HUES48 (cell line): ENCODE results near the gene SLC35G3.
"Not testable (repeated sequence)": the region's sequence is repeated elsewhere in the genome, so short reads cannot be mapped to it uniquely, and the experiment has no call there.

ENCODE experiments used
- H3K27ac ChIP-seq: one replicate; pipeline ENCODE4 v1.7.0; 2013; ENCODE audit warnings: low read depth, low read length, inconsistent platforms
- H3K27me3 ChIP-seq: 2 replicates; pipeline ENCODE4 v1.6.1; 2013; ENCODE audit warnings: mild to moderate bottlenecking, low read length; ENCODE audit not compliant: control insufficient read depth, insufficient read depth
- H3K36me3 ChIP-seq: 2 replicates; pipeline ENCODE4 v1.6.1; 2013; ENCODE audit warnings: low read length; ENCODE audit not compliant: control insufficient read depth, insufficient read depth
- H3K4me1 ChIP-seq: 2 replicates; pipeline ENCODE4 v1.6.1; 2013; ENCODE audit warnings: mild to moderate bottlenecking, low read length; ENCODE audit not compliant: control insufficient read depth, insufficient read depth
- H3K4me3 ChIP-seq: 2 replicates; pipeline ENCODE4 v1.5.1; 2013; ENCODE audit warnings: mild to moderate bottlenecking, low read depth, low read length
- H3K9ac ChIP-seq: 2 replicates; pipeline ENCODE4 v1.6.1; 2013; ENCODE audit warnings: mild to moderate bottlenecking, low read depth, low read length, moderate library complexity
- H3K9me3 ChIP-seq: 2 replicates; pipeline ENCODE4 v1.6.1; 2013; ENCODE audit warnings: low read length; ENCODE audit not compliant: control insufficient read depth, insufficient read depth

Gene SLC35G3

GRCh38 chr17:35234315-35234714 is 40.1 kb upstream of the SLC35G3 start:
- not testable (repeated sequence) for H3K27ac ChIP-seq, H3K4me1 ChIP-seq, H3K9me3 ChIP-seq, H3K4me3 ChIP-seq, H3K9ac ChIP-seq, H3K36me3 ChIP-seq, H3K27me3 ChIP-seq

- H3K36me3 ChIP-seq: no peaks in the 10 kb centered on the region
- no peak overlapping the region for H3K4me3 ChIP-seq
- H3K27me3 ChIP-seq: no peaks in the 10 kb centered on the region
- no peak overlapping the region for H3K9ac ChIP-seq
- no peaks in the 10 kb centered on the region for H3K9me3 ChIP-seq
- no peaks in the 10 kb centered on the region for H3K4me1 ChIP-seq
- H3K27ac ChIP-seq: no peak overlapping the region
Observed at GRCh38 chr17:35229638-35230037, 35.4 kb upstream of the SLC35G3 start.

- no peaks in the 10 kb centered on the region for H3K36me3 ChIP-seq
- no peak overlapping the region for H3K4me3 ChIP-seq
- H3K9ac ChIP-seq: no peak overlapping the region
- no peaks in the 10 kb centered on the region for H3K27me3 ChIP-seq
- no peak overlapping the region for H3K27ac ChIP-seq
- no peaks in the 10 kb centered on the region for H3K4me1 ChIP-seq
- H3K9me3 ChIP-seq: 0 out of 2 replicates have a peak, but pooled peaks cover 5% of the 10 kb centered on the region
Observed at GRCh38 chr17:35227546-35227945, 33.4 kb upstream of the SLC35G3 start.

- H3K36me3 ChIP-seq: no peaks in the 10 kb centered on the region
Observed at GRCh38 chr17:35224436-35224835, 30.2 kb upstream of the SLC35G3 start.

GRCh38 chr17:35222452-35222851 is 28.3 kb upstream of the SLC35G3 start:
- H3K9me3 ChIP-seq: 0 out of 2 replicates have a peak, but pooled peaks cover 5% of the 10 kb centered on the region
- no peaks in the 10 kb centered on the region for H3K4me1 ChIP-seq
- no peaks in the 10 kb centered on the region for H3K36me3 ChIP-seq
- H3K9ac ChIP-seq: no peak overlapping the region
- no peaks in the 10 kb centered on the region for H3K27me3 ChIP-seq
- H3K27ac ChIP-seq: no peak overlapping the region
- H3K4me3 ChIP-seq: no peak overlapping the region

More at GRCh38 chr17:35224436-35224835, 30.2 kb upstream of the SLC35G3 start:
- Histone ChIP-seq H3K27ac (no peak overlapping the region), H3K9me3 (0 out of 2 replicates have a peak, but pooled peaks cover 5% of the 10 kb centered on the region), H3K9ac (no peak overlapping the region), H3K4me3 (no peak overlapping the region), H3K27me3 (no peaks in the 10 kb centered on the region), H3K4me1 (no peaks in the 10 kb centered on the region)

- H3K36me3 ChIP-seq: no peaks in the 10 kb centered on the region
- H3K27me3 ChIP-seq: no peaks in the 10 kb centered on the region
- H3K27ac ChIP-seq: no peak overlapping the region
- no peak overlapping the region for H3K9ac ChIP-seq
- 0 out of 2 replicates have a peak, but pooled peaks cover 5% of the 10 kb centered on the region for H3K9me3 ChIP-seq
- H3K4me1 ChIP-seq: no peaks in the 10 kb centered on the region; the same call in 1 of the 2 replicates
- no peak overlapping the region for H3K4me3 ChIP-seq
Observed at GRCh38 chr17:35218915-35219314, 24.7 kb upstream of the SLC35G3 start.

- H3K36me3 ChIP-seq: no peaks in the 10 kb centered on the region
- H3K4me3 ChIP-seq: no peak overlapping the region
- H3K9ac ChIP-seq: no peak overlapping the region
- no peaks in the 10 kb centered on the region for H3K9me3 ChIP-seq
- no peaks in the 10 kb centered on the region for H3K27me3 ChIP-seq
- no peak overlapping the region for H3K27ac ChIP-seq
- H3K4me1 ChIP-seq: no peaks in the 10 kb centered on the region; the same call in 1 of the 2 replicates
Observed at GRCh38 chr17:35217107-35217506, 22.9 kb upstream of the SLC35G3 start.

GRCh38 chr17:35214631-35215273 is 20.6 kb upstream of the SLC35G3 start:
- Histone ChIP-seq H3K27ac (no peak overlapping the region), H3K4me3 (no peak overlapping the region)

GRCh38 chr17:35214192-35214591 is 20.0 kb upstream of the SLC35G3 start:
- Histone ChIP-seq H3K4me1 (no peaks in the 10 kb centered on the region; the same call in 1 of the 2 replicates), H3K27me3 (no peaks in the 10 kb centered on the region), H3K4me3 (no peak overlapping the region), H3K36me3 (no peaks in the 10 kb centered on the region), H3K27ac (no peak overlapping the region), H3K9ac (no peak overlapping the region), H3K9me3 (no peaks in the 10 kb centered on the region)

More at GRCh38 chr17:35214631-35215273, 20.6 kb upstream of the SLC35G3 start:
- Histone ChIP-seq H3K9me3 (no peaks in the 10 kb centered on the region), H3K9ac (no peak overlapping the region), H3K4me1 (no peaks in the 10 kb centered on the region; the same call in 1 of the 2 replicates), H3K36me3 (no peaks in the 10 kb centered on the region), H3K27me3 (no peaks in the 10 kb centered on the region)

GRCh38 chr17:35213412-35213940 is 19.3 kb upstream of the SLC35G3 start:
- Histone ChIP-seq H3K9ac (no peak overlapping the region), H3K27ac (no peak overlapping the region), H3K27me3 (no peaks in the 10 kb centered on the region), H3K4me1 (no peaks in the 10 kb centered on the region; the same call in 1 of the 2 replicates), H3K36me3 (no peaks in the 10 kb centered on the region), H3K4me3 (no peak overlapping the region), H3K9me3 (no peaks in the 10 kb centered on the region)

- no peaks in the 10 kb centered on the region for H3K27me3 ChIP-seq
- H3K4me3 ChIP-seq: no peak overlapping the region
- no peak overlapping the region for H3K9ac ChIP-seq
- no peak overlapping the region for H3K27ac ChIP-seq
- H3K4me1 ChIP-seq: no peaks in the 10 kb centered on the region; the same call in 1 of the 2 replicates
- no peaks in the 10 kb centered on the region for H3K36me3 ChIP-seq
- H3K9me3 ChIP-seq: no peaks in the 10 kb centered on the region
Observed at GRCh38 chr17:35212668-35213067, 18.5 kb upstream of the SLC35G3 start.
